Skin of body (tissue), 2 donors: ENCODE results near the gene AKAP8L. TPM values are rescaled to one million over a fixed set of nuclear protein-coding genes. Genes with fewer than 3 reads are reported as not detected.

Experiments used
- DNase-seq: peaks from one replicate; lab custom pipeline; 2025; lab: John Stamatoyannopoulos, UW
- total RNA-seq: library from RNA; depleted of rRNA; stranded (reverse); fragments of >200 nt; gene quantifications from one replicate; pipeline ENCODE4 v1.2.3, GENCODE V29; 2014

Gene AKAP8L
- total RNA-seq, 1 donor from 2014 or later, result 57.1 TPM

DNA sequence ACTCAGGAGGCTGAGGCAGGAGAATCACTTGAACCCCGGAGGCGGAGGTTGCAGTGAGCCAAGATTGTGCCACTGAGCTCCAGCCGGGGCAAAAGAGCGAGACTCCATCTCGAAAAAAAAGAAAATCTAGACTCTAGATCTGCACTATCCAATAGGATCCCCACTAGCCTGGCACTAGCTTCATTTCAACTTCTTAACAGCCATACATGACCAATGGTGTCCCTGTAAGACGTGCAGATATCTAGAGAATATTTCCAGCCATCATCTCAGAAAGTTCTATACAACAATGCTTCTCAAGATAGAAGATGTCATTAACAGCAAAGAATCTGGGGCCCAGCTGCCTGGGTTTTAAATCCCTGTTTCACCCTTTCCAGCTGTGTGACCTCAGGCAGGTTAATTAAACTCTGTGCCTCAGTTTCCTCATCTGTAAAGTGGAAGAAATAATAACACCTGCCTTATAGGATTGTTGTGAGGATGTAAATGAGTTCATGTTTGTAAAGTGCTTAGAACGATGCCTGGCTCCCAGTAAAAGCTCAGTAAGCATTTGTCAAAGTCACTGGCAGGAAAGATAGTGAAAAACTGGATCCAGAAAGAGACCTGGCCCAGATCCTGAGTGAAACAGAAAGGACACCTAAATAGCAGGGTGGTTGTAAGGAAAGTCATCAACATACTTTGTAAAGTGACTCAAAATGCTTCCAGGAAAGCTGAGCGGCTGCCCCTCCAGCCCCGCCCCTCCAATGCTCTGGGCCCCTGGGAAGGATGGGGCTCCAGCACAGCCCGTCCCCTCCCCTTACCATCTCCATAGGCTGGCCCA, 17.4 kb upstream of the AKAP8L start:
- no peak for DNase-seq

DNA sequence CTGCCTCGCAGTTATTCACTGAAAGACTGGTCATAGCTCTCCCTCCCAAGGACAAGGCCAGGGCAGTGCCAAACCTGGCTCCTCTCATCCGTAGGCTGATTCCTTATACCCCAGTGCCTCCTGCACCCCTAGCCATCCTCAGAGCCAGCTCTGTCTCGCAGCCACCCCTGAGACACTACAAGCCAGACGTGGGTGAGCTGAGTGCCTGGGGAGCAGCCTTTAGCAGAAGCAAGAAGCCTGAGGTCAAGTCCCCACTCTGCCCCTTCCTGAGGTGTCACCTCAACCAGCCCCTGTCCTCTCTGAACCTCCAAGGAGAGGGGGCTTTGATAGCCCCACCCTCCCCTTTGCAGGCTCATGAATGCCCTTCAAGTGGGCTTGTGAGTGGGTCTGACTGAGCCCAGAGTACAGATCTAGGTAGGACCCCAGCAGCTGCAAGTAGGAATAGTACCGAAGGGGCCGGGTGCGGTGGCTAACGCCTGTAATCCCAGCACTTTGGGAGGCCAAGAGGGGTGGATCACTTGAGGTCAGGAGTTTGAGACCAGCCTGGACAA, 14.8 kb upstream of the AKAP8L start:
- no peak for DNase-seq

DNA sequence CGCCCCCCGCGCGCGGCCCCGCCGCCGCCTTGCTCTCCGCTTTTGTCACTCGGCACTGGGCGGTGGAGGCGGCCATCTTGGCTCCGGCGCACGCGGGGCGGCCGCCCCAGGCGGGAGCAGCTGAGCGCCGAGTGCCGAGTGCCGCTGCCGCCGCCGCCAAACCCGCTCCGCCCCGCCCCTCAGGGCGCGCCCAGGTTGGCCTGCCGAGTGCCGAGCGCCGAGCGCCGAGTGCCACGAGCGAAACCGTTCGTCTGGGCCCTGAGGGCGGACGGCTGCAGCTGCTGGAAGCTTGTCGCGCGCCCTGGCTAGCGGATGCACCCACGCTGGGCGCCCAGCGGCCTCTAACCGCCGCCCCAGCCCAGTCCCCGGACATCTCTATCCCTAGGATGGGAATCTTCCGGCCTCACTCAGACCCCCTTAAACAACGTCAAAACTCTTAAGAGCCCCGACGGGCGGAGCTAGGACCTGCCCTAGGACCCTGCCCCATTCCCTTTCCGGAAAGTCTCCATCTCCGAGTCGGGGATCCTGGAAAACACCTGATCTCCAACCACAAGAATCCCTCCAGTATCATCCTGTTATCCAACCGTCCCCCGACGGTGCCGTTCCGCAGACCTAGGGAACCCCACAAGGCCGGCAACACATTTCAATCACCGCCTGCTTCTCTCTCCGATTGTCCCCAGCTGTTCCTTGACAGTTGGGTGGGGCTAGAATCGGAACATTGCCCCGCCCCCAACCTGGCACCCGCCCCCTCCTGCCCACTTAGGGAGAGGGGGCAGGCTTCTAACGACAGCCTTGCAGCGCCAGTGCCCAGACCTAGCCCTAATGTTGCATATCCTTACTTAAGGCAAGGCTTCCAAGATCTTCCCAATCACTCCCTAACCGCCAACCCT, 14.1 kb upstream of the AKAP8L start:
- DNase-seq, result peak; percentile 91

DNA sequence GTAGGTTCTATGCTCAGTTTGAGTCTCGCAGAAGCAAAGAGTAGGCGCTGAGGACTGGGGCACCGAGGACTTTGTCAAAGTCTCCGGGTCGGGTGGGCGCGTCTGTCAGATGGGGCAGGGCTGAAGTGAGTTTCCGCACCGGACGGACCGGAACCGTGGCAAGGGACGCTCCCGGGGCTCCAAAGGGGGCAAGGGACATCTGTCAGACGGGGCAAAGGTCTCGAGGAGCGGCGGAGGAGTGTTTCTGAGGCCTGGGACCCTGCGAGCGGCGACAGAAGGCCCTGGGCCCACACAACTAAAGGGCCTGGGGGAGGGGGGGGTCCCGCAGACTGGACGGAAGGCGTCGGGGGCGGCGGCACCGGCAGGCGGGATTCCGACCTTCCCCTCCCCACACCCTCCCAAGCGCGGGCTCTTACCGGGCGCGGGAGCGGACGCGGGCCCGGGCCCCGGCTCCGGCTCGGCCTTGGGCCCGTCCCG, 13.3 kb upstream of the AKAP8L start:
- DNase-seq, result no peak

DNA sequence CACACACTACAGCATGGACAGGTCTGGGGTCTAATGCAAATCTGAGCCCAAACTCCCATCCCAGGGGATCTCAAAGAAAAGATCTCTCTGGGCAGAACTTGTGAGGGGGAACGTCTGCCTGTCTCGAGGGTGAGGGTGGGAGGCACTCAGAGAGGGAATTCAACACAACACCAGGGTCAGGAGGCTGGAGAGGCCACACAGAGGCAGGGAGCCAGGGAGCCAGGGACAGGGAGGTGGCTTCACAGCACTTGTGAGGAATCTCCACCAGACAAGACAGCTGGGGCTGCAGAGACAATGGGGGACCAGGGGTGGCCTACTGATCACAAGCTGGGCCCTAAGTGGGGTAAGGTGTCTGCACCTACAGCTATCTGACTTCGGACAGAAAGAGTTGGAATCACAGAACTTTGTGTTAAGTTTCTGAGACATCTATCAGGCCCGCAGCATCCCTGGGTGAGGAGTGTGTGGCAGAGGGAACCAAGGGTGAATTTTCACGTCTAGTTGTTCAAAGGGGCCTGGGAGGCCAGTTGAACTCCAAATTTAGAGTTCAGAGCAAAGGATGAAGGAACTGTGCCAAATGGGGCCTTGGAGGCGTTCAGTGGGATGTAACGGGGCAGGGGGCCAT, 12.7 kb upstream of the AKAP8L start:
- DNase-seq, result no peak

DNA sequence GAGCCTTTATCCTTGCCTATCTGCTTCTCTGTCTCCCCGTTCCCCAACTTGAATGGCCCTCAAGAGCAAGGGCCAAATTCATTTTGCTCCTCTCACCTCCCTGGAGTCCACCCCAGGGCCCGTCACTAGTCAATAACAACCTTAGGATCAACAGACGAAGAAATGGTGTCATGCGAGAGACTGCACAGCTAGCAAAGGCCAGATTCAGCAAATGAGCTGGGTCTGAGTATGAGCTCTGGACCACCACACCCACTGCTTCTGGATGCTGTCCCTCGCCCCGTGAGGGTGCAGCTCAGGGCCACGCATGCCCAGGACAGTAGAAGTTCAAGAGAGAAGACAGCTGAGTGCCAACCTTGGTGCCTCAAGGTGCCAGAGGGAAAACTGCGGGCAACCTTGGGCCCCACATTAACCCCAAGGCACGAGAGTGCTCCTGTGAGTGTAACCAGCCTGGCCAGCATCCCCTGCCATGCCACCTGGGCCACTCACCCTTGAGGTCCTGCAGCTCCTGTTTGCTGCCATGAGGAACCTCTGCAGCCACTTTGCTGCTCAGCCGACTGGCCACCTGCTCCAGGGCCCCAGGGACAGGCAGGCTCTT, 11.8 kb upstream of the AKAP8L start:
- no peak for DNase-seq

DNA sequence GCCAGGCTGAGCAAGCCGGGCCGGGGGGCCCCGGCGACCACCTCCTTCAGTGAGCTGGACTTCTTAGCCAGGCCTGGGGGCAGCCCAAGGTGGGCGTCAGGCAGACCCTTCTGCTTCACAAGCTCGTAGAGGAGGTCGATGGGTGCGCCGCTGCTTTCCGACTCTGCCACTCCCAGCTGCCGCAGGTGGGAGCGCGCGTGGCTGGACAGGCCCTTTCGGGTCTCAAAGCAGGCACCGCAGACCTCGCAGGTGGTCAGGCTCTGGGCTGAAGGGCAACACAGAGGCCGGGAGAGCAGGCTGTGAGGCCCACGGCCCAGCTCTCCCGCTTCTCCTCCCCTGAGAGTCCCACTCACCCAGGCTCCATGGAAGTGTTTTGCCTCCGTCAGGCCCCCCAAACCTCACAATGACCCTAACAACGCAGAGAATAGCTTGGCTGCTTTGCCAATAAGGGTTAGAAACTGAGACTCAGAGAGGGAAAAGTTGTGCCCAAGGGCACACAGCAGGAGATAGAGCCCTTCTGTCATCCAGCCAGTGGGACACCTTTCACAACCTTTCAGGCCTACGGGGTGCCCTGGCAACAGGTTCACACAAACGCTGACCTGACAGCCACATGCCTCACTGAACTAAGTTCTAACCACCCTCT, 11.2 kb upstream of the AKAP8L start:
- no peak for DNase-seq

DNA sequence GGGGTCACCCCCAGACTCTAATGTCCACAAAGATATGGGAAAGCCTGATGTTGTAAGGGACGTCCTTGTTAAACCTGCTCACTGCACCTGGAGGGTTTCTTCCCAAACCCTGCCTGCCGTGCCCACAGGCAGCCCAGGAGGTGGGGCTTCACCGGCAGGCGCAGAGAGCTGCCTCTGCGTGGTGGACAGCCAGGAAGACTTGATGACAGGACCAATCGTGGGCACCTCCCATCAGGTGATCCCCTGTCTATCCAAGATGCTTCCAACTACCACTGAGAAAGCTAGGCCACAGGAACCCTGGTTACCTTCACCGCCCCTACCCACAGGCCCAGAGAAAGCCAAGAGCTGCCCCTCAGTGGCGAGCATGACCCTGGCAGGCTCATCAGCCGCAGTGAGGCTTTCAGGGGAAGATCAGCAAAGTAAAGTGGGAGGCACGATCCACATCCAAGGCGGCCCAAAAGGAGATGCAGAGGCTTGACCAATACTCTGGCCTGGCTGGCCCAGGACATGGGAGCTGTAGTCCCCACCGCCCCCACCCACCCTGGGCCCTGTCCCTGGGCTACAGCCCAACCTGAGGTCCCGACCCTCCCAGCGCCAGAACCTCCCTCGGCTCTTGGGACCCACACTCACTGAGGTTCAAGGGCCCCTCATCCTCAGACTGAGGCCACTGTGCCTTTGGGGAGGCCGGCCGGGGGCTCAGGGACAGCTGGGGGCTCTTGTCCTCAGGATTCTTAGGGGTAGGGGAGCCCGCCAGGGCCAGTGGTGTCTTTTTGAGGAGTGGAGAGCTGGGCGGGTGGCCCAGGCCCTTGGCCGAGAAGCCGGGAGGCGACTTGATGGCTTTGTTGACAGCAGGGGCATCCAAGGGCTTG, 10.4 kb upstream of the AKAP8L start:
- no peak for DNase-seq

DNA sequence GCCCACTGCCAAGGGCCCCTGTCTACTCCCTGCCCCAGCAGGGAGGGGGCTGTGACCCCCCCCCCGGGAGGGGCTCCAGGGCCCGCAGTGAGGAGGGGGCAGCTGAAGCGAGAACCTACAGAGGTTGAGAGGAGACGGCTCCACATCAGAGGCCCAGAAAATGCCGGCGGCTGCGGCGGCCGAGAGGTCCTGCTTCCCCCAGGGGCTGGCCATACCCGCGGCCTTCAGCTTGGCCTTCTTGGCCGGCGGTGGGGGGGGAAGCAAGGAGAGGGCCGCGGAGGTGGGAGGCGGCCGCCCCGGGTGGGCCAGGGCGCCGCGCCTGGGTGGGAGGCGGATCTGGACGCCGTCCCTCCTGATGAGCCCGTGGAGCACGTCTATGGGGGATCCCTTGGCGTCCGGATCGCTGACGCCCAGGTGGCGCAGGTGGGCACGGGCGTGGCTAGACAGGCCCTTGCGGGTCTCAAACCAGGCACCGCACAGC, 9.2 kb upstream of the AKAP8L start:
- DNase-seq, result no peak

DNA sequence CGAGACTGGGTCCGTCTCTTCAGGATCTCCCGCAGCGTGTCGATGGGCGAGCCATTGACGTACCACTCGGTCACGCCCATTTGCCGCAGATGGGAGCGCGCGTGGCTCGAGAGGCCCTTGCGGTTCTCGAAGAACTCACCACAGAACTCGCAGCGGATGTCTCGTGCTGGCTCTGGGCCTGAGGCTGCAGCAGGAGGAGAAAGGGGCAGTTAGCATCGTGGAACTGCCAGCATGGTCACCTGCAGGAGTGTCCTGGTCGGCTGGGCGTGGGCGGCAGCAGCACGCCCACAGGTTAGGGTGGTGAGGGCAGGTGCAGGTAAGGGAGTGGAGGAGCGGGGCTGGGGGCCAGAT, 8.5 kb upstream of the AKAP8L start:
- DNase-seq, result no peak

DNA sequence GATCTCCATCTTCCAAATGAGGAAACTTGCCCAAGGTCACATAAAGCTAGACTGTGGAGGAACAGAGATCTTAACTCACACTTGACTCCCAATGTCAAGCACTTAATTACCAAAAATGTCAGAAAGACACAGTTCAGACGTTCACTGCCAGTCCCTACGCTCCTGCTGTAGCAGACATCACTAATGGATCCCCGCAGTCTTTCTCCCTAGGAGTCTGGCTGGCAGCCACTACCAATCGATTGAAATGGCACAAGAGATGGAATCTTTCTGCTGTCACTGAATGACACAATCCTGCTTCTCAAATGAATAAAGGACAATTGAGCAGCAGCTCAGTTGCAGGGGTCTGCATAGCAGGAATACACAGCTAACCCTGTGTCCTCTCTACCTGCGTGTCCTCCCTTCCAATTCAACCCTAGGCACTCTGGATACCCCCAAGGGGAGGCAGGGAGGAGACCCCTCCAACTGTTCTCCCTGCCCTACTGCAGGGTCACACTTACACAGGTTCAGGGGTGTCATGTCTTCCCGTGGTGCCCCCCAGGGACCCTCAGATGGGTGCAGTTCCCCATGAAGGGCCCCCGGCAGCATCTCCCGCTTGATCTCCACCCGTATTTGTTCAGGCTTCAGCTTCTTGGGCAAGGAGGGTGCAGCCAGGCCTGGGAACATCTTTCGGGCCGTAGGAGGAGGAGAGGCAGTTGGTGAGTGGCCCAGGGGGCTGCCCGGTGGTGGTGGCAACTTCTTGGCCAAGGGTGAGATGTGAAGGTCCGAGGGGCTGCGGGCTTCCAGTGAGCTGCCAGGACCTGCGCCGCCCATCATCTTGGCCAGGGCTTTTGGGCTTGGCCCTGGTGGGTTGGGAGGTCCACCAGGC, 7.9 kb upstream of the AKAP8L start:
- no peak for DNase-seq

DNA sequence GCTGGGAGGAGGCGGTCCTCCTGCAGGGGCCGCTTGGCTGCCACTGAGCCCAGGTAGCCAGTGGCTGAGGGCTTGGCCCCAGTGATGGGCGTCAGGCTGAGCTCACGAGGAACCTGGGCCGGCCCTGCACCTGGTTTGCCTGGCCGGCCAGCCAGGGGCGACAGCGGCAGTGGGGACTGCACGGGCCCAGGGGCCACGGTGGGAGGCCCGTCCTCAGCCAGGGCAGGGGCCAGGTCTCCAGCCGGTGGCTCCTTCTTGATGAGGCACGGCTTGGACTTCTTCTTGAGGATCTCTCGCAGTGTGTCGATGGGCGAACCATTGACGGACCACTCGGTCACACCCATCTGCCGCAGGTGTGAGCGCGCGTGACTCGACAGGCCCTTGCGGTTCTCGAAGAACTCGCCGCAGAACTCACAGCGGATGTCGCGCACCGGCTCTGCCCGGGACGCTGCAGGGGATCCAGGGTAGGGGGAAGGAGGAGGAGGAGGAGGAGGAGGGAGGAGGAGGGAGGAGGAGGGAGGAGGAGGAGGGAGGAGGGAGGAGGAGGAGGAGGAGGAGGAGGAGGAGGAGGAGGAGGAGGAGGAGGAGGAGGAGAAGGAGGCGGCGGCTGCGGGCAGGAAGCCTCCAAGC, 6.6 kb upstream of the AKAP8L start:
- DNase-seq, result no peak

DNA sequence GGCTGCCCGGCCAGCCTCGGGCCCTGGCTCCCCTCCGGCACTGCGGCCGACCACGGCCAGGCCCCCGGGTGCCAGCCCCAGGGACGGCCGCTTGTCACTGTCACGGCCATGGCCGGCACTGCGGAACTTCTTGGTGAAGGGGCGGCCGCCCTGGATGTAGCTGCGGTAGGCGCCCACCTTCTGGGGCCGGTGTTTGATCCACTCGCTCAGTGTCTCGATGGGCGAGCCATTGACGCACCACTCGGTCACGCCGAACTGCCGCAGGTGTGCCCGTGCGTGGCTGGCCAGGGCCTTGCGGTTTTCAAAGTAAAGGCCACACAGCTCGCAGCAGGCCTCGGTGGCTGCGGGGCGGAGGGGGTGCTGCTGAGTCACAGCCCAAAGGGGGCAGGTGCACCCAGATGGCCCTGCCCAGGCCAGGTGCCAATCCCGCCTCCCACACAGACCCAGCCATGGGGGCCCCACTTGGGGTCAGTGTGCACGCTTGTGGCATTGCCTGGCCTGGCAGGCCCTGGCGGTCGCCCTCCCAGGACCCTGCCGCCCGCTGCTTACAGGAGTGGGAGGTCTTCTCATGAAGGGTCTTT, 6.0 kb upstream of the AKAP8L start:
- no peak for DNase-seq

DNA sequence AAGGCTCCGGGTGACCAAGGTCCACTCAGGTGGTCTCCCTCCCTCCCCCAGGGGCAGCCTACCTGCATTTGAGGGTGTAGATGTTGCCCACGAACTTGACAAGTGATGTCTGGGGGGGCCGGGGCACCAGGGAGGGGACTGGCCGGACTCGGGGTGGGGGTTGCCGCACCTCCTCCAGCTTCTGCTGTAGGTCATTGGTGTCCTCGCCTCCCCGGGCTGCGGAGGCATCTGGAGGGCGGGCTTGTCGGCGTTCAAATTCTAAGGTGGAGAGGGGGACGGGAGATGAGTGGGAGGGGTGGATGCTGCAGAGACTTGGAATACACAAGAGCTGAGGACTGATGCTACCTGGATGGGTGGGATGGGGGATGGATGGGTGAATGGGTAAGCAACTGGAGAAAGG, 5.3 kb upstream of the AKAP8L start:
- DNase-seq, result no peak

DNA sequence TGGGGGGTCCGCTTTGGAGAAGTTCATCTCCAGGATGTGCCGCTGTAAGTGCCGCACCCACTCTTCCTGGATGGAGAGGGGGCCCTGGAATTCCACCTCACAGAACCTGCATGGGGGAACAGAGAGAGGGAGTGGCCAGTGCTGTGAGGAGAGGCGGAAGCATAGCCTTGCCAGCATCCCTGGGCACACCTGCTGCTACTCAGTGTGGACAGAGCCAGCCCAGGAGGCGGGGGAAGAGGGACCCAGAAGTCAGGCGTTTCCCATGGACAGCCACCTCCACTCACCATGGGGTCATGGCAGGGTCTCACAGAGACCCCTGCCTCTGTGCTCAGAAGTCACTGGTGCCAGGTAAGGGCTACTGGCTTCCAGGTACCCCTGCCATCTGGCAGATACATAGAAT, 4.3 kb upstream of the AKAP8L start:
- no peak for DNase-seq

DNA sequence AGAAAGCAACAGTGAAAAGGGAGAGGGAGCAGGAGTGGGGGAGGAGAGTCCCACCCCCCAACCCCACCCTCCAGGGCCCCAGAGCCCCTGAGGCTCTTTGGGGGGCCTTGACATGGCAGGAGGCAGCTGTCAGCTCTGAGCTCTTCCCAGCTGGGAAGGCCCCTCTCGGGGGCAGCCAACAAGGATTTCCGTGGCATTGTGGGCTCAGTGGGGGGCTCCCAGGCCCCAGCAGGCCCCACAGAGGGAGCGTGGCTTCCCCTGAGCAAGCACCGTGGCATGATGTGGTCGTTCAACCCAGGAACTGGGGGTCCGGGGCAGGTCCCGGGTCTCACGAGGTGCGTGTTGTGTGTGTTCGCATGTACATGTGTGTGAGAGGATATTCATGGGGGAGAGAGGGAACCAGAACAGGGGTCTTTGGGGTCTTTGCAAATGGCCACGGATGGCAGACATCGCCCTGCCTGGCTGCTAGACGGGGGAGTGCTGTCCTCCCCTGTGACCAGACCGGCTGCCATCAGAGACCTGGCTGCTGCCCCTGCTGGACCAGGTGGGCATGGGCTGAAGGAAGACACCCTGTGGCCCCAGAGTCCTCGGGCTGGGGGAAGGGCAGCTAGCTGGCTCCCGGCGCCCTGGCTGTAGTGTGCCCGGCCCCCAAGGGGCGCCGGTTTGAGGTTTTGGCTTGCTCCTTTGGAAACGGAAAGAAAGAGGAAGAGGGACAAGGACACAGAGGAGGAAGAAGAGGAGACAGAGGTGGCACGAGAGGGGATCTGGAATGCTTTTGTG, 3.7 kb upstream of the AKAP8L start:
- DNase-seq, result no peak

DNA sequence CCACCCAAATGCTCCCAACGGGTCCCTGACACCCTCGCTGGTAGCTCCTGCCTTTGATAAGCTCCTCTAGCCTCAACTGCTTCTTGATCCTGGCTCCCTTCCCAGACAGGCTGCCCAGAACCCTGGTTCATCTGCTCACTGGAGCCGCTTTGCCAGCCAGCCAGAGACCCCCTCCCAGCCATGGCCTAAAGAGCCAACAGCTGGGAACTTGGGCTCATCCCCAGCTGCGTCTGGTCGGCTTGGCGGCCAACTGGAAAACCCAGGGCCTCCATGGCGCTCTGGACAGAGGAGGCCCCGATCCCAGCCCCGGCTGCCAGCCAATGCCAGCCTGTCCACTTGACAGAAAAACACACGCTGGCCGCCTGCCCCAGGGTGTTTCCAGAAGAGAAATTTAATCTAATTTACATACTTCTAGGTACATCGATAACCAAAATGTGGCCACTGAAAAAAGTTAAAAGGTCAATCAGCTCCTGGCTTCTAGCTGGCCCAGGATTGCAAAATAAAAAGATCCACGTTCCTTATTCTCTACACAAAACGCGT, 3.0 kb upstream of the AKAP8L start:
- no peak for DNase-seq
